HAP-1 (cell line): ENCODE measurements around the gene YBX3.

Experiments used
- DNase-seq, 2 experiments: peaks; one replicate each; pipeline ENCODE4 v3.0.0-alpha.2; 2016 to 2020; ENCODE audit warnings: low spot score in 2 of 2
- H3K27me3 ChIP-seq: fragments of 250-450 bp; sonication (Bioruptor Pico); 2 replicates; pipeline ENCODE4 v1.5.1; 2020; ENCODE audit warnings: low read depth, mild to moderate bottlenecking, moderate library complexity
- H3K36me3 ChIP-seq: fragments of 250-450 bp; sonication (Bioruptor Pico); replicated peaks from 2 replicates; pipeline ENCODE4 v1.5.1; 2020; ENCODE audit warnings: mild to moderate bottlenecking
- H3K4me1 ChIP-seq: fragments of 250-450 bp; sonication (Bioruptor Pico); 2 replicates; pipeline ENCODE4 v1.5.1; 2020; ENCODE audit warnings: mild to moderate bottlenecking
- H3K4me3 ChIP-seq: fragments of 250-450 bp; sonication (Bioruptor Pico); 2 replicates; pipeline ENCODE4 v1.5.1; 2020; ENCODE audit warnings: mild to moderate bottlenecking, moderate library complexity
- H3K9me3 ChIP-seq: fragments of 250-450 bp; sonication (Bioruptor Pico); 2 replicates; pipeline ENCODE4 v1.5.1; 2020; ENCODE audit warnings: mild to moderate bottlenecking, moderate library complexity
- in situ Hi-C: fragments of 300-500 bp; cut with MboI; formaldehyde crosslinking; loops from 3 replicates; pipeline ENCODE4 v1.14.3; 2020; ENCODE audit warnings: low sequenced_read_pairs, inconsistent platforms, mixed read lengths

Gene YBX3

DNA sequence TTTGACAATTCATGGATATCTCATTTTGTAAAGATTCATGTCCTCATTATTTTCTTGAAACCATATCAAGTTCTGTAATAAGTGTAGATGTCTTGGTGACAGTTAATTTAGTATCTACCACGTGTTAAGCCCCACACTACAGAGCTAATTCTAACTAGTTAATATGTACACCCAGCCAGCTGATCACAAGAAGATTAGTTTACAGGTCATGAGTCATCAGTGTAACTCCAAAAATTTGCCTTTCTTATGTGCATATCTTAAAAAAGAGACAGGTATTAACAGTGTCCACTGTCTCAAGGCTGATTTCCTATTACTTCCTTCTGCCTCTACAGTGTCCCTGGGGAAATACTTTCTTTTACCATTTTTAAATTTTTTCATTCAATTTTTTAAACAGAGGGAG is 13.3 kb upstream of the YBX3 start:
- H3K9me3 ChIP-seq = no peaks in the 10 kb centered on the region
- peaks cover 3% of the 10 kb centered on the region; the same call in 1 of the 2 replicates for H3K27me3 ChIP-seq
- DNase-seq = no peak
- in situ Hi-C loops = no loop called here
- no peak overlapping the region for H3K4me3 ChIP-seq
- H3K36me3 ChIP-seq = no peaks in the 10 kb centered on the region
- no peaks in the 10 kb centered on the region for H3K4me1 ChIP-seq

DNA sequence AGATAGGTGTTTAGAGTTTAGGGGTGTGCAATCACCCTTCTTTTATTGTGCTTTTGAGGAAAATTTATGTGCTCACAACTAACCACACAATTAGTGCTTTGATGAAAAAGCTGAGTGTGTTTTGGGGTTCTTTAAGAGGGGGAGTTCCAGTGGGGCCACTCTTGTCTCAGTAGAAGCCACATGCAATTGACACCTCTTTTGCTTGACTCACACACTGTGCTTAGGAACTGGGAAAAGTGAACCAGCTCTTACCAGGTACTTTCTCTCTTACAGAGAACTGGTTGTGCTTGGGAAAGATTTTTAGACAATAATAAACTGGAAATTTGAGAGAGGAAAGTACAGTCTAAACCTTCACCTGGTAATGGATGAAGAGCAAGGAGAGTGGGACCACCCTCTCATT is 12.3 kb upstream of the YBX3 start:
- DNase-seq = no peak
- Histone ChIP-seq H3K27me3 (peaks cover 3% of the 10 kb centered on the region; the same call in 1 of the 2 replicates), H3K4me1 (no peaks in the 10 kb centered on the region), H3K36me3 (no peaks in the 10 kb centered on the region), H3K4me3 (no peak overlapping the region), H3K9me3 (no peaks in the 10 kb centered on the region)
- in situ Hi-C loops = no loop called here

- no peaks in the 10 kb centered on the region for H3K4me1 ChIP-seq
- no peaks in the 10 kb centered on the region for H3K36me3 ChIP-seq
- in situ Hi-C loops = no loop called here
- DNase-seq = no peak
- H3K4me3 ChIP-seq = no peak overlapping the region
- H3K9me3 ChIP-seq = no peaks in the 10 kb centered on the region
- H3K27me3 ChIP-seq = peaks cover 3% of the 10 kb centered on the region
These were observed 9.4 kb upstream of the YBX3 start for GRCh38 chr12:10732549-10732948.

- in situ Hi-C loops = no loop called here
- Histone ChIP-seq H3K27me3 (peaks cover 3% of the 10 kb centered on the region), H3K4me3 (no peak overlapping the region), H3K4me1 (no peaks in the 10 kb centered on the region), H3K36me3 (no peaks in the 10 kb centered on the region), H3K9me3 (no peaks in the 10 kb centered on the region)
- no peak for DNase-seq
These were observed 8.9 kb upstream of the YBX3 start for GRCh38 chr12:10732066-10732465.

GRCh38 chr12:10730559-10730958 is 7.4 kb upstream of the YBX3 start:
- Histone ChIP-seq H3K27me3 (peaks cover 3% of the 10 kb centered on the region), H3K4me1 (no peaks in the 10 kb centered on the region), H3K9me3 (no peaks in the 10 kb centered on the region), H3K36me3 (no peaks in the 10 kb centered on the region), H3K4me3 (no peak overlapping the region)
- in situ Hi-C loops = no loop called here
- no peak for DNase-seq

DNA sequence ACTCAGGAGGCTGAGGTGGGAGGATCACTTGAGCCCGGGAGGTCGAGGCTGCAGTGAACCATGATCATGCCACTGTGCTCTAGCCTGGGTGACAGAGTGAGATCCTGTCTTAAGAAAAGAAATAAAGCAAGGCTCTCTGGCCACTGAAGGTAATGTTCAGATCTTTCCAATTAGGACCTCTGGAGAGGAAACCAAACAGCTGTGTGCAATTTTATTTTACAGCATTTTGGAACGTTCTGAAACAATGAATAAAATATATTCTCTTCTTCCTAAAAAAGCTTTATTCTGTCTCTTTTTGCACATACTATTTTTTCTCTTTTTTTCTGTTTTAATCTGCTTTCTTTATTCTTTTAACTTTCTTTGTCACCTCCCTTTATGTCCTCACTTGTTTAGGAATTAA is 5.0 kb upstream of the YBX3 start:
- in situ Hi-C loops = no loop called here
- H3K36me3 ChIP-seq = no peaks in the 10 kb centered on the region
- H3K4me1 ChIP-seq = peaks cover 3% of the 10 kb centered on the region
- DNase-seq = no peak
- H3K4me3 ChIP-seq = no peak overlapping the region
- no peaks in the 10 kb centered on the region for H3K9me3 ChIP-seq
- no peaks in the 10 kb centered on the region; the same call in 1 of the 2 replicates for H3K27me3 ChIP-seq

- peaks cover 3% of the 10 kb centered on the region for H3K4me1 ChIP-seq
- DNase-seq = no peak
These were observed 3.8 kb upstream of the YBX3 start for GRCh38 chr12:10726945-10727344.

DNA sequence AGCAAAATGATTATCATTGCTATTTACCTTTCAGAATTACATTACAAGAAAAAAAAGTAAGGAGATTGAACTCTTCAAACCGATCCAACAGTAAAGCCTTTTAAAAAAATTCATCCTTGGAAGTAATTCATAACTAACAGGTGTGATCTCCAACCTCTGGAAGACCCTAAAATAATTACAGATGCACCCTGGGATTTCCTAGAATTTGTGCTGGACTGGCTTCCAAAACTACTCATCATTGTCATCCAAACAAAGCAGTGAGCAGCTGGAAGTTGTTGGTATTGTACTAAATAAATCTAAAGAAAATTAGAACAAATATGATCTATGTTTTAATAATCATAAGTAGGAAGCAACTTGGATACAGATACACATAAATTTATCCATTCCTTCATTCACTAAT is 1.9 kb upstream of the YBX3 start:
- Histone ChIP-seq H3K9me3 (no peaks in the 10 kb centered on the region), H3K36me3 (0 out of 2 replicates have a peak, but pooled peaks cover 7% of the 10 kb centered on the region), H3K4me3 (no peak overlapping the region), H3K4me1 (peaks cover 16% of the 10 kb centered on the region), H3K27me3 (no peaks in the 10 kb centered on the region; the same call in 1 of the 2 replicates)
- DNase-seq = no peak
- in situ Hi-C loops = no loop called here

More at GRCh38 chr12:10726945-10727344, 3.8 kb upstream of the YBX3 start:
- in situ Hi-C loops = no loop called here
- Histone ChIP-seq H3K27me3 (no peaks in the 10 kb centered on the region; the same call in 1 of the 2 replicates), H3K36me3 (0 out of 2 replicates have a peak, but pooled peaks cover 4% of the 10 kb centered on the region), H3K4me3 (no peak overlapping the region), H3K9me3 (no peaks in the 10 kb centered on the region)

GRCh38 chr12:10722502-10722904 is 620 bp downstream of the YBX3 start:
- Histone ChIP-seq H3K36me3 (peaks cover 18% of the 10 kb centered on the region), H3K27me3 (no peaks in the 10 kb centered on the region; the same call in 1 of the 2 replicates), H3K4me3 (peak overlapping the region; percentile 82), H3K9me3 (no peaks in the 10 kb centered on the region), H3K4me1 (peaks cover 40% of the 10 kb centered on the region)
- in situ Hi-C loops = no loop called here
- no peak for DNase-seq

- Histone ChIP-seq H3K27me3 (no peaks in the 10 kb centered on the region), H3K4me1 (peaks cover 46% of the 10 kb centered on the region), H3K4me3 (peak overlapping the region; percentile 82), H3K36me3 (peaks cover 24% of the 10 kb centered on the region), H3K9me3 (no peaks in the 10 kb centered on the region)
- in situ Hi-C loops = no loop called here
- DNase-seq = peak; percentile 67 to 87
These were observed 1.2 kb downstream of the YBX3 start for GRCh38 chr12:10721651-10722501.

DNA sequence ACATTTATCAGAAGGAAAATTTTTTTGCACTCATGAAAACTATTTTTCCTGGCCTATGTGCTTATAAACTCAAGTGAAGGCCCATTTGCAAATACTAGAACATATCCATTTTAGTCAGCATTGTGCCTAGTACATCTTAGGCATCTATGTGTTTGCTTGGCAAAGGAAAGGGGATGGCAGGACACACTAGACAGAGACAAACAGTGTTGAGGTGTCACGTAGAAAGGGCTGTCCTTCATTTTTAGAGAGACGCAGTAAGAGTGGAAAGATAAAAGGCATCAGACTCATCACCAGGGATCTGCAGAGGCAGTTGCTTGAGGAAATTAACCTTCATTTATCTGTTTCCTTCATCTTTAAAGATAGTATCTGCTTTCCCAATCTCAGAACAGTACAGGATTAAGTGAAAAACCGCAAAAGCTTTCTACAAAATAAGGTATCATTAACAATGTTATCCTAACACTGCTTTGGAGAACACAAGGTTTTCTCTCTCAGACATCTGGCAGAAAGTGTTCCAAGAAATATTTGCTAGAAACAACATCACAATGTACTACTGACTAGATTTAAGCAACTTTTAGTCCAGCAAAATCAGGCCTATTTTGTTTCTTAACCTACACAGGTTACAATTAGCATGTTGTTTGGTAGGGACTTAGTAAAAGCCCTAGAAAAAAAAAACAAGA is 2.0 kb downstream of the YBX3 start:
- Histone ChIP-seq H3K36me3 (peaks cover 28% of the 10 kb centered on the region), H3K4me1 (peaks cover 50% of the 10 kb centered on the region), H3K9me3 (no peaks in the 10 kb centered on the region), H3K27me3 (no peaks in the 10 kb centered on the region), H3K4me3 (peak overlapping the region; percentile 82)
- no peak for DNase-seq
- in situ Hi-C loops = no loop called here

- Histone ChIP-seq H3K27me3 (no peaks in the 10 kb centered on the region), H3K4me3 (no peak overlapping the region; the same call in 1 of the 2 replicates), H3K4me1 (peaks cover 50% of the 10 kb centered on the region), H3K36me3 (peaks cover 42% of the 10 kb centered on the region), H3K9me3 (no peaks in the 10 kb centered on the region)
- in situ Hi-C loops = no loop called here
- no peak for DNase-seq
These were observed 3.6 kb downstream of the YBX3 start for GRCh38 chr12:10719482-10719881.

GRCh38 chr12:10718279-10718821 is 4.8 kb downstream of the YBX3 start:
- peaks cover 47% of the 10 kb centered on the region for H3K4me1 ChIP-seq
- H3K9me3 ChIP-seq = no peaks in the 10 kb centered on the region
- in situ Hi-C loops = no loop called here
- H3K4me3 ChIP-seq = no peak overlapping the region
- no peaks in the 10 kb centered on the region for H3K27me3 ChIP-seq
- H3K36me3 ChIP-seq = peaks cover 54% of the 10 kb centered on the region
- no peak for DNase-seq

- Histone ChIP-seq H3K36me3 (peaks cover 61% of the 10 kb centered on the region), H3K4me3 (no peak overlapping the region), H3K9me3 (no peaks in the 10 kb centered on the region), H3K4me1 (peaks cover 47% of the 10 kb centered on the region), H3K27me3 (no peaks in the 10 kb centered on the region)
- in situ Hi-C loops = no loop called here
- no peak for DNase-seq
These were observed 5.7 kb downstream of the YBX3 start for GRCh38 chr12:10717410-10717809.
